ENCODE data around the gene CAVIN3. TPM values are rescaled to one million over a fixed set of nuclear protein-coding genes. Genes with fewer than 3 reads are reported as not detected.

CAVIN3 gene
- total and polyA plus RNA-seq, 9 of the 15 experiments (the other 6 are each of a cell fraction or from before 2014, with no cell fraction given) = 0.13 TPM; not detected in 8

GRCh38 chr11:6321961-6322362, 1.7 kb upstream of the CAVIN3 start:
- FAIRE-seq (no peak), ATAC-seq (no peak), DNase-seq (ENCODE audit: extremely low read depth in 1 of 4, low spot score in 3 of 4) (no peak)
- Histone ChIP-seq H3K27me3 (ENCODE audit: control insufficient read depth in 2 of 2, insufficient read depth in 2 of 2, low read length in 2 of 2) (peaks cover 20 to 54% of the 10 kb centered on the region in 2 experiments; a peak in 4 of 5 replicates), H3K9ac (ENCODE audit: insufficient read depth in 1 of 2, low read depth in 2 of 2, low read length in 2 of 2) (no peak overlapping the region), H3K4me1 (replicated peaks in 1 of 2; ENCODE audit: control insufficient read depth in 2 of 2, insufficient read depth in 2 of 2, low read length in 2 of 2) (peaks cover 0 to 19% of the 10 kb centered on the region in 2 experiments; a peak in 3 of 5 replicates), H3K9me1 (ENCODE audit: control insufficient read depth, insufficient read depth, low read length) (no peaks in the 10 kb centered on the region), H4K20me1 (replicated peaks; ENCODE audit: control insufficient read depth, insufficient read depth, low read length) (no peaks in the 10 kb centered on the region), H2AFZ (ENCODE audit: low read depth, low read length) (no peak overlapping the region), H3K4me2 (ENCODE audit: insufficient read depth, low read length) (no peak overlapping the region), H3K9me3 (replicated peaks; ENCODE audit: control insufficient read depth, insufficient read depth, low read depth, low read length) (no peaks in the 10 kb centered on the region), H3K4me3 (no peak overlapping the region), H3K79me2 (ENCODE audit: control insufficient read depth, insufficient read depth, low read length) (no peaks in the 10 kb centered on the region), H3K27ac (ENCODE audit: extremely low read depth, low read depth, low read length) (no peak overlapping the region), H3K36me3 (ENCODE audit: control insufficient read depth, insufficient read depth, low read length) (no peaks in the 10 kb centered on the region)
- 0% methylated on average over 2 of the region's 2 CpGs for WGBS (ENCODE audit: insufficient coverage, low coverage, missing lambda C conversion rate)
- CTCF ChIA-PET (ENCODE audit: low intra/inter-chr PET ratio) = no interaction called here
- BruUV-seq (replicated peaks) = no TSS peak
- POLR2A ChIA-PET = interaction anchor here (0.7 kb wide), 1 partner anchor 223 kb away, joined by 4 read pairs; no protein-coding TSS in a partner anchor
- intact Hi-C loops (cut with micrococcal nuclease) = no loop called here
- in situ Hi-C loops (cut with MboI) = no loop called here
- TF ChIP-seq E2F1 (CRISPR knock-in tag; IDR thresholded peaks at IDR 0.05) (no peak), ZNF764 (CRISPR knock-in tag; IDR thresholded peaks at IDR 0.05; ENCODE audit: low read depth) (no peak), FOXK1 (CRISPR knock-in tag; IDR thresholded peaks at IDR 0.05; ENCODE audit: borderline replicate concordance) (no peak), ZBTB34 (CRISPR knock-in tag; IDR thresholded peaks at IDR 0.05) (no peak), SMAD2 (IDR thresholded peaks at IDR 0.05; ENCODE audit: low read depth, low read length) (no peak), STAT5A (IDR thresholded peaks at IDR 0.05; ENCODE audit: borderline replicate concordance, low read length) (no peak), LARP7 (IDR thresholded peaks at IDR 0.05) (no peak), ZNF449 (CRISPR knock-in tag; IDR thresholded peaks at IDR 0.05) (no peak), EGR1 (conservative IDR thresholded peaks at IDR 0.05) (no peak)
- TF ChIP-seq, protein P1, sequence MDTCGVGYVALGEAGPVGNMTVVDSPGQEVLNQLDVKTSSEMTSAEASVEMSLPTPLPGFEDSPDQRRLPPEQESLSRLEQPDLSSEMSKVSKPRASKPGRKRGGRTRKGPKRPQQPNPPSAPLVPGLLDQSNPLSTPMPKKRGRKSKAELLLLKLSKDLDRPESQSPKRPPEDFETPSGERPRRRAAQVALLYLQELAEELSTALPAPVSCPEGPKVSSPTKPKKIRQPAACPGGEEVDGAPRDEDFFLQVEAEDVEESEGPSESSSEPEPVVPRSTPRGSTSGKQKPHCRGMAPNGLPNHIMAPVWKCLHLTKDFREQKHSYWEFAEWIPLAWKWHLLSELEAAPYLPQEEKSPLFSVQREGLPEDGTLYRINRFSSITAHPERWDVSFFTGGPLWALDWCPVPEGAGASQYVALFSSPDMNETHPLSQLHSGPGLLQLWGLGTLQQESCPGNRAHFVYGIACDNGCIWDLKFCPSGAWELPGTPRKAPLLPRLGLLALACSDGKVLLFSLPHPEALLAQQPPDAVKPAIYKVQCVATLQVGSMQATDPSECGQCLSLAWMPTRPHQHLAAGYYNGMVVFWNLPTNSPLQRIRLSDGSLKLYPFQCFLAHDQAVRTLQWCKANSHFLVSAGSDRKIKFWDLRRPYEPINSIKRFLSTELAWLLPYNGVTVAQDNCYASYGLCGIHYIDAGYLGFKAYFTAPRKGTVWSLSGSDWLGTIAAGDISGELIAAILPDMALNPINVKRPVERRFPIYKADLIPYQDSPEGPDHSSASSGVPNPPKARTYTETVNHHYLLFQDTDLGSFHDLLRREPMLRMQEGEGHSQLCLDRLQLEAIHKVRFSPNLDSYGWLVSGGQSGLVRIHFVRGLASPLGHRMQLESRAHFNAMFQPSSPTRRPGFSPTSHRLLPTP (IDR thresholded peaks at IDR 0.05; ENCODE audit: borderline replicate concordance, extremely low read depth, insufficient read length) = no peak
- TF ChIP-seq, protein P2, sequence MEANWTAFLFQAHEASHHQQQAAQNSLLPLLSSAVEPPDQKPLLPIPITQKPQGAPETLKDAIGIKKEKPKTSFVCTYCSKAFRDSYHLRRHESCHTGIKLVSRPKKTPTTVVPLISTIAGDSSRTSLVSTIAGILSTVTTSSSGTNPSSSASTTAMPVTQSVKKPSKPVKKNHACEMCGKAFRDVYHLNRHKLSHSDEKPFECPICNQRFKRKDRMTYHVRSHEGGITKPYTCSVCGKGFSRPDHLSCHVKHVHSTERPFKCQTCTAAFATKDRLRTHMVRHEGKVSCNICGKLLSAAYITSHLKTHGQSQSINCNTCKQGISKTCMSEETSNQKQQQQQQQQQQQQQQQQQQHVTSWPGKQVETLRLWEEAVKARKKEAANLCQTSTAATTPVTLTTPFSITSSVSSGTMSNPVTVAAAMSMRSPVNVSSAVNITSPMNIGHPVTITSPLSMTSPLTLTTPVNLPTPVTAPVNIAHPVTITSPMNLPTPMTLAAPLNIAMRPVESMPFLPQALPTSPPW (CRISPR knock-in tag; IDR thresholded peaks at IDR 0.05) = no peak

Measured in K562 (cell line).